IPS-18c (cell line): ENCODE measurements around the gene PAQR8.
A peak's percentile ranks its signal among the peaks of the same experiment; 100 is the strongest.

Experiments used
- H3K4me3 ChIP-seq: 2 replicates; pipeline ENCODE4 v1.7.0; 2013; ENCODE audit warnings: low read depth, mild to moderate bottlenecking, low read length, moderate library complexity; ENCODE audit not compliant: insufficient read depth
- H3K9me3 ChIP-seq: one replicate; pipeline ENCODE4 v1.6.1; 2013; ENCODE audit warnings: mild to moderate bottlenecking, low read length, moderate library complexity; ENCODE audit not compliant: control insufficient read depth, insufficient read depth

The PAQR8 gene, protein sequence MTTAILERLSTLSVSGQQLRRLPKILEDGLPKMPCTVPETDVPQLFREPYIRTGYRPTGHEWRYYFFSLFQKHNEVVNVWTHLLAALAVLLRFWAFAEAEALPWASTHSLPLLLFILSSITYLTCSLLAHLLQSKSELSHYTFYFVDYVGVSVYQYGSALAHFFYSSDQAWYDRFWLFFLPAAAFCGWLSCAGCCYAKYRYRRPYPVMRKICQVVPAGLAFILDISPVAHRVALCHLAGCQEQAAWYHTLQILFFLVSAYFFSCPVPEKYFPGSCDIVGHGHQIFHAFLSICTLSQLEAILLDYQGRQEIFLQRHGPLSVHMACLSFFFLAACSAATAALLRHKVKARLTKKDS

DNA sequence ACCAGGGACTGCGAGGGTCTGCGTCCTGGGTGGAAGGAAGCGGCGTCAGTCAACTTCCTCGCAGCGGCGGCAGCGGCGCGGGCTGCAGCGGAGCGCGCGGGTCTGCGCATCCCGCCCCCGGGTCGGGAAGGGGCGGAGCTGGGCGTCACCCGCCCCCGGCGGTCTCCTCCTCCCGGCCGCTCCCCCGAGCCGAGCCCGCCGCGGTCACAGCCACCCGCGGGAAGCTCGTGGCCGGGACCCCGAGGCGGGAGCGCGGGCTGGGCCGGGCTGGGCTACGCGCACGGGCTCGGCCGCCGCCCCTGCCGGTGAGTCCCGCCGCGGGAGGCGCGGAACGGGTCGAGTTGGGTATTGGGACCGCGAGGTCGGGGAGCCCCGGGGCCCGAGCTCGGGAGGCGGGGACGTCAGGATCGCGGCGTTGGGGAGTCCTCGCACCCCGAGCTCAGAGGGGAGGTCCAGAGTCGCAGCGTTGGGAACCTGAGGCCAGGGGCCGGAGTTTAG is at the start of gene PAQR8:
TSS of gene PAQR8 (plus strand) at position 207 of the 498 bp plus-strand sequence. CDS start 41,063 bp downstream, outside the sequence.
- Histone ChIP-seq H3K4me3 (peak within 1 kb of the TSS; percentile 80), H3K9me3 (no peaks in the 10 kb centered on the region)

DNA sequence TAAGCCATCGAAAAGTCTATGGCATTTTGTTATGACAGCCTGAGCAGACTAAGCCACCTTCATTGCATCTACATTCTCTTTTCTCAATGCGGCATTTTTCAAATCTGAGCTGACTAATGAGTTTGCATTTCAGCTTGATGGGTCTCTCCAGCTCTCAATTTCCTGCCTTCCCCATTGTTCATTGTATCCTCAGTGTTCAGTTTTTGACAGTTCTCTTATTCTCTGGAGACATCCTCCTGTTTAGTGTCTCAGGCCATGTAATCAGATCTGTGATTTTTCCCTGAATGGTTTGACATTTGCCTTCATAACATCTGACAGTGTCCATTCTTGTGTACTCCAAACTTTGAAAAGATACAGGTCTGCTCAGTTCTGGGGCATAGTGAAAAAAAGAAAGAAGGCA is 49.5 kb upstream of the PAQR8 start:
- Histone ChIP-seq H3K4me3 (no peak overlapping the region), H3K9me3 (no peaks in the 10 kb centered on the region)

DNA sequence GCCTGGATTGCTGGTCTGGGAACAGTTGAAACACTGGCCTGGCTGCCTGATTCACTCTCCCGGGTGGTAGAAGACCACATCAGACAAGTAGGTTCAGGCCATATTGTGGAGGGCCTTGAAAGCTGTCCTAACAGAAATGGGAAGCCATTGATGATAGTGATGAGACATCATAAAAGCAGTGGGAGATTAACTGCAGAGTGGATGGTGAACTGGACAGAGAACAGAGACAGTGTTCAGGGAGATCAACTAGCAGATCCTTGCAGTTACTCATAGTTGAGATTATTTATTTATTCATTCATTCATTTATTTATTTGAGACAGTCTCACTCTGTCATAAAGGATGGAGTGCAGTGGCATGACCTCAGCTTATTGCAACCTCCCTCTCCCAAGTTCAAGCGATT is 47.2 kb upstream of the PAQR8 start:
- no peaks in the 10 kb centered on the region for H3K9me3 ChIP-seq

DNA sequence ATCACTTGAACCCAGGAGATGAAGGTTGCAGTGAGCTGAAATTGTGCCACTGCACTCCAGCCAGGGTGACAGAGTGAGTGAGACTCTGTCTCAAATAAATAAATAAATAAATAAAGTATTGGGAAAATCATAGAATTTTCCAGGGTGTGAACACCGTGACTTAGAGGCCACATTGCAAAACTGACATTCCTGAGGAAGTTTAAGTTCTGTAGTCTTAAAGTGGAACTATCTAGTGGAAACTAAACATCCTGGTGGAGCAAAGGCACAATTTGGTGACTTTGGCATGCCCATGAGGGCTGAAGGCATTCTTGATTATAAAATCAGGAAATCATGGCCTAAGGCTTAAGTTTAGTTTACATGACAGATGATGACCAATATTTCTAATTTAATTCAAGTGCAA is 44.7 kb upstream of the PAQR8 start:
- no peak overlapping the region for H3K4me3 ChIP-seq
- H3K9me3 ChIP-seq = no peaks in the 10 kb centered on the region

More for the DNA sequence above, 47.2 kb upstream of the PAQR8 start:
- H3K4me3 ChIP-seq = no peak overlapping the region

DNA sequence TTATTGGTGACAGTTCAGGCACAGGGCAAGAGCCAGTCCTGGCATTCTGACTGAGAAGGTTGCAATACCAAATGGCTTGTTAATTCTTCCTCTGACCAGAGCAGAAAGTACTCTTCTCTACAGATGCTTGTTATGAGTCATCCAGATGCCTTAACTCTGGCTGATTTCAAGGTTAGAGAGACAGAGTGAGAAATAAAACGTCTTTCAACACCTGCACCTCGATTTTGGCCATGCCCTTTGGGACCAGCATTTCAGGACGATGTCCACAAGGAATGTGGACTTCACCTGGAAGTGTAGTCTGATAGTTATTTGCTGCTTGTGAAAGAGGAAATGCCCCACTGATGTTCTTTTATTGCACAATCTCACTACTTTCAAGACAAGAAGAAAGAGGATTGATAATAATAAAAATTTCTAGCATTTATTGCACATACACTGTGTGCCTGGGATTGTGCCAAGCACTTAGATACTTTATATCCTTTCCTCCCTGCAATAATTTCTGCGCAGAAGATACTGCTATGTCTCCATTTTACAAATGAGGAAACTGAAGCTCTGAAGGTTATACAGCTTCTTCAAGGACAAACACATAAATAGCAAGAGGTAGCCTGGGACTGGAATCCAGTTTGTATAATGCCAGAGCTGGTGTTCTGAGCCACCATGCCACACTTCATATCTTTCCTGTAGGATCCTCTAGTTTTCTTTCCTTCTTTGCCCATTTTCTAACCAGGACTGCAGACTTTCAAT is 43.9 kb upstream of the PAQR8 start:
- Histone ChIP-seq H3K9me3 (no peaks in the 10 kb centered on the region), H3K4me3 (no peak overlapping the region)

DNA sequence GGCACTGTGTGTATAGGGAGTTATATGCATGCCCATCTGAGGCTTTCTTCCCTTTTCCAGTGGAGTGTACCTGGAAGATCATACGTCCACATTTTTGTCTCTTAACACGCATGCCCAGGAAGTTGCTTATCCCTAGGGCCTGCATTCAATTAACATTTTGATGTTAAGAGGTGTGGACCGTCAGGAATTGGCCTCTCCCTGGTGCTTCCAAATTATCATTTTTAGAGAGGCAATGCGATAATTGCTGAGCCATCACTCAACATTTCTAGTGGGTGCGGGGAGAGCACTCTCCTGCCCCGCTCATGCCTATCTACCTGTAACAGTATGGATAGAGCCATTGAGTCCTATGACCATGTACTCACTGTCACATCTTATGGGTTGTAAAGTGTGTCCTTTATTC is 37.8 kb upstream of the PAQR8 start:
- H3K9me3 ChIP-seq = no peaks in the 10 kb centered on the region
- no peak overlapping the region for H3K4me3 ChIP-seq

DNA sequence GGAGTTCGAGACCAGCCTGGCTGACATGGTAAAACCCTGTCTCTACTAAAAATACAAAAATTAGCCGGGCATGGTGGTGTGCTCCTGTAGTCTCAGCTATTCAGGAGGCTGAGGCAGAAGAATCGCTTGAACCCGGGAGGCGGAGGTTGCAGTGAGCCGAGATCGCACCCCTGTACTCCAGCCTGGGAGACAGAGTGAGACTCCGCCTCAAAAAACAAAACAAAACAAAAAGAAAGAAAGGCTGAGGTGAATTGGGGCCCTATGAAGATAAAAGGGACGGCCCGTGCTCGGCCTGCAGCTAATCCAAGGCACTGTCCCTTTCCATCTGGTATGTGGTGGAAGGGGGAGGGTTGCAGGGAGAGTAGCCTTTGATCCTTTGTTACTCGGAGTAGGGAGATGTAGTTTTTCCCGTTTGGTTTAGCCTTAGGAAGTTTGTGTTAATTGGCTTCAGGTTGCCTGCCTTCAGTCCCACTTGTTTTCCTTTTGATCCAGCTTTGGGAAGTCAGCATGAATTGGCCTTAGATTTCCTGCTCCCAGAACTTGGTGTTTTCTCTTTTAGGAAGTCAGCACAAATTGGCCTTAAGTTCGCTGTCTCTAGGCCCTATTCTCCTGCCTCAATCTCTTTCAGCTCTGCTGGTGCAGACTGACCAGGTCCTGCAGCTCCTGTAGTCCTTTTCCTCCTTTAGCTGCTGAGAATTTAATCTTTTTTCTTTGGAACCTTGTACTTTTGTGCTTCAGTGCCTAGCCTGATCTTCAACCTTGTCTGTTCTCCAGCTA is 36.1 kb upstream of the PAQR8 start:
- no peaks in the 10 kb centered on the region for H3K9me3 ChIP-seq
- no peak overlapping the region for H3K4me3 ChIP-seq

DNA sequence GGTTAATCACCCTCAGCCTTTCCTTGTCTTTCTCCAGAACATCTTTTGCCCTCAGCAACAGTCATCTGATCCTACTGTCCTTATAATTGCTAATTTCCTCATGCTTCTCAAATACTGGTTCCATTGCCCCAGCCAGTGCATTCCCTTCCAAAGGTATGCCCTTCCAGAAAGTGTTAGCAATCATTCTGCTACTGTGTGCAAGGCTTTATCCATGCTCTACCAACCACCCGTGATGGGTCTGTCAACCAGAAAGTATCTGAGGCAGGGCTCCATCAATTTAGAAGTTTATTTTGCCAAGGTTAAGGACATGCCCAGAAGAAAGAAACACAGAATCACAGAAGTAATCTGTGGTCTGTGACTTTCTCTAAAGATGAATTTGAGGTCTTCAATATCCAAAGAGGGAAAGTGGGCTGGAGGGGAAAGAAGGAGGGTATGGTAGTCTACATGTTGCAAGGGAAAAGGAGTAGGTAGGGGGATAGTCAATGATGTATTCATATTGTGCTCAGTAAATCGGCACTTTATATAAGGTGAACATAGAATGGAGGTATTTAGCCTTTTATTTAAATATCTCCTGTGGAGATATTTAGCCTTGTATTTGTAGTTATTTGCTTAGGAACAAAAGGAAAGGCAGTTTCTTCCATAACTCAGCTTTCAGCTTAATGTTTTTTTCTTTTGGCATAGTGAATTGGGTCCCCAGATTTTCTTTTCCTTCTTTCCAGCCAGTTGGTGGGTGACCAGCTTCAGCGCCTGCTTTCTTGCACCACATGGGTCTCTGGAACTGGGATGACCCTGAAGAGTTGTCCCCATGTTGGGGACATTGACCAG is 35.2 kb upstream of the PAQR8 start:
- H3K9me3 ChIP-seq = no peaks in the 10 kb centered on the region
- H3K4me3 ChIP-seq = no peak overlapping the region

DNA sequence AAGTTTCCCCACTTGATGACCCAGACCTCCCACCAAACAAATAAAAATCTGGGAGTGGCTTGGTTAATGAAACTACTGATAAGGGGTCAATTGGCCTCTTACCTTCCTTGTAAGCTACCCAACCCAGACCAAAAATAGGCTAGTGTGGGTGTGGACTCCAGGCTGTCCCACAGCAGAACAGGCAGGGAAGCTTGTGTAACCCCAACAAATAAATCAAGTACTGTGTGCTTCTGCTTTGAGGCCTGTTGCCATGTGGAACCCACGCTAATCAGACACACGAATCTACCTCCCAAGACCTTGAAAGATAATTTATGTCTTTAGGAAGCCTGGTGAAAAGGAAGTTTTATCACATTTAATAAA is 33.7 kb upstream of the PAQR8 start:
- H3K9me3 ChIP-seq = no peaks in the 10 kb centered on the region
- H3K4me3 ChIP-seq = no peak overlapping the region

DNA sequence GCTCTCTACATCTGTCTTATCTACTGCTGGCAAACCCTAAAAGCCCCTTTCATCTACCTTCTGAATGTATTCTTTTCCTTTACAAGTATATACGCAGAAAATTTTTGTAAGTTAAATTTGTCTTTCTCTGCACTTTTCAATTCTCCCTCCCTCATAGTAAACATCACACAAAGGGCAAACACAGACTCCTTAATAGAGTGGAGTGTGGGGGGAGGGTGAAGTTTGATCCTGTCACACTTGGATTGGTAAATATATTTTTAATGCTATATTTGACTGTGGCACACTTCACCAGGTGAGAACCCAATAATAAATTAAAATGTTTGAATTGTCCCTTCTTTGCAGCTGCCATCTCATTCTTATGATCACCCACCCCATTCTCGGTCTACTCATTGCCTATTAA is 33.2 kb upstream of the PAQR8 start:
- Histone ChIP-seq H3K4me3 (no peak overlapping the region), H3K9me3 (no peaks in the 10 kb centered on the region)

DNA sequence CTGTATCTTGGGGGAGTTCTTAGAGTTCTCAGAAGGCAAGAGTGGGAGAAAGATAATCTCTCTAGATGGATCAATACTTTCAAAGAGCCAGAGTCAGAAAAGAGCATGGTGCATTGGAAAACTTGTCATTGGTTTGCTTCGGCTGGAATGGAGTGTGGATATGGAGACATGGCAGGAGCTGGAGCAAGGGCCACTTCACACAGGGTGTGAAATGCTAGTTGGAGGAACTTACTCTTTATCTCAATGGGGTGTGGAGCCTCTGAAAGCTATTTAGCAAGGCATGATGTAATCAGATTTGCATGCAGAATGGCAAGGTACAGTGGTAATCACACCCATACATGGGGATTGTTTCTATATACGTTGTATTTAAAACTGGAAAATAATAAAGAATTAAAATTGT is 31.5 kb upstream of the PAQR8 start:
- Histone ChIP-seq H3K9me3 (no peaks in the 10 kb centered on the region), H3K4me3 (no peak overlapping the region)

DNA sequence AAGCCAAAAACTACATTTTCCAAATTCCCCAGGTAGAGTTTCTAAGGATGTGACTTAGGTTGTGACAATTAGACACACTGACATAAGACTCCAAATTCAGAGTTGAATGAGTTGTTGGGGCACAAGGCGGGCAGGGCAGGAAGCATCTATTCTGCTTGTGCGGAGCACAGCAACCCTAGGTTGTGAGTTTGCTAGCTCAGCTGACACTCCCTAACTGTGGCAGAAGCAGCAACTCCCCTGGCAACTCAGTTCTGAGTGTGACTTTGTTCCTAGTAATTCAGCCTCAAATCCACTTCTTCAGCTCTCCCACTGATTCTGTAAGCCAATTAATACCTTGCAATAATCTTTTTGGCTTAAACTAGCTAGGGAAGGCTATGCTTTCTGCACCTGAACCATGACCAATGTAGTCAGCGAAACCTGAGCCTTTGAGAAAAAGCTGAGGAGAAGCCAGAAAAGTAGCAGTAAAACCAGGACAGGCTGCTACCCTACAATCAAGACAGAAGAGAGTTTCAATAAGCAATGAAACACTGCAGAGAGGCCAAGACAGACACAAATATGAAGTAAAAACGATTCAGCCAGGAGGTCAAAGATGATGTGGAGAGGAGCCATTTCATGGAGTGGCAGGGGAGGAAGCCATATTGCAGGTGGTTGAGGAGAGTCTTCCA is 30.0 kb upstream of the PAQR8 start:
- H3K9me3 ChIP-seq = no peaks in the 10 kb centered on the region
- H3K4me3 ChIP-seq = no peak overlapping the region

DNA sequence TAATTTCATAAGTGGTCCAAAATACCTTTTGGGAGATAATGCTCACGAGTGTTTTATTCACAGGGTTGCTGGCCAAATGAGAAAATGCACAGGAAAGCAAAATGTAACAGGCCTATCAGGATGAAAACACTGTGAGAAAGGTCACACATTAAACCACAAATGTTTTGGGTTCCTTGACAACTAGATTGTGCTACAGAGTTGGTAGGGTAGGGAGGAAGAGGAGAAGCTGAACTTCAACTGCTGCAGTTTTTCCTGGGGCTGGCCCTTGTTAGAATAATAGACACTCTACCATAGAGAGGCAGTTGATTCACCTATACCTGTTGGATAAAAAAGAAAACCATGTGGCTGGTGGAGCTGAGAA is 28.1 kb upstream of the PAQR8 start:
- no peak overlapping the region for H3K4me3 ChIP-seq
- no peaks in the 10 kb centered on the region for H3K9me3 ChIP-seq

DNA sequence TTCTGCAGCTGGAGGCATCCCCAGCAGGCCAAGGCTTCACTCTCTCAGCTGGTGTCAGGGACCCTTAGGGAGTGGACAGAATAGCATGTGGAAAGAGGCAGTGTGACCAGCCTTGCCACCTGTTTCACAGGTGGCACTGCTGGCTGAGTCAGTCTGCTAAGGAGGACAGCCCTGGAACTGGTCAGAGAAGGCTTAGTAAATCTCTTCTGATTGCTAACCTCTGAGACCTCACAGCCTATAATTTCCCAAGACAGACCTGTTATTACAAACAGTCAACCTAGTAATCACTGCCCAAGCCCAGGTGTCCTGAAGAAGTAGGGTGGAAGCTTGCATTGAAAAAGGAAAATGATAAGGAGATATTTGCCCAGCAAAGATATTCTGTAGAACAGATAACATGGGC is 26.4 kb upstream of the PAQR8 start:
- no peak overlapping the region for H3K4me3 ChIP-seq
- H3K9me3 ChIP-seq = no peaks in the 10 kb centered on the region

DNA sequence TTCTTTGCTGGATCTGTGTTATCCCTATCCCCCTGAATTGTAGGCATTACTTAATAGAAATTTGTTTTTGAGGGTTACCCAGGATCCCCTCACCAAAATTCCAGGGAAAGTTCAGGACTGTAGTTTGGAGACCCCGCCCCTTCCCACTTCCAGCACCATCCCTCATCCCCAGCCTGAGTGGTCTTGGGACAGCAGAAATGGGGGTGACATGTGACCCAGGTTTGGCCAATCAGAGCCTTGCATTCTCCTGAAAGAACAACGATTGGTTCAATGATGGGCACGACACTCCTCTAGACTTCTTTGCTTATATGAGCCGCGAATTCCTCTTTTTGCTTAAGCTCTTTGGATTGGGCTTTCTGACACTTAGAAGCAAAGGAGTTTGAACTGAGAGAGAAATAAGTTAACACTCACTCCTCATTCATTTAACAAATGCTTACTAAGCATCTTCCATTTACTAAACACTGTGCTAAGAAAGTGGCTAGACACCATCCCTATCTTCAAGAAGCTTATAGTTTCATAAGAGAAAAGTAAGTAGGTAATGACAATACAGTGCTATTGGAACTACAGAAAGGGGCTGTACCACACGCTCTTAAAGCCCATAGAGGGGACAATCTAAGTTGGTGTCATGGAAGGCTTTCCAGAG is 24.9 kb upstream of the PAQR8 start:
- Histone ChIP-seq H3K4me3 (no peak overlapping the region), H3K9me3 (no peaks in the 10 kb centered on the region)

DNA sequence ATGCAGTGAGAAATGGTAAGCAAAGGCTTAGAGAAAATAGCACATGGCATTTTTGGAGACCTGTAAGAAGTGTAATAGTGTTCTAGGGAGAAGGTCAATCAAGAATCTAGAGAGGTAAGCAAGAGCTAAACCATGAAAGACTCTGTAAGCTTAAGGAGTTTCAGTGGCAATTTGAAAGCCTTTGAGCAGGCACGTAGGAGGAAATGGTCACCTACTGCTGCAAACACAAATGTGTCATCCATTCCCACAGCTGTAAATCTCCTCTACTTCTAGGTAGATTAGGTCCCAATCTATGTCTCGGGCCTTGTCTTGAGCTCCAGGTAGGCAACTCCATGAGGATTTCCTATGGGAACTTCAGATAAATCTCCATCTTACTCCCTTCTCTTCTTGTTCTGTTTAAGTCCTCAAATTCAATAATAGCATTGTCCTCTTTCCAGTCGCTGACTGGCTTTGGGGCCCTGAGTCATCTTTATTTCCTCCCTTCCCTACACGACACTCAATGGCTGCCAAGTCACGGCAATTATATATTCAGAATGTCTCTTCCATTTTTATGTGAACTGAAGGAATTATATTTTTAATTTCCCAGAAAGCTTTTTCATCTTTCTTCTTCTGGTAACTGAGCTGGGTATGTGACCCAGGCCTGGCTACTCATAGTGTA is 24.2 kb upstream of the PAQR8 start:
- H3K9me3 ChIP-seq = no peaks in the 10 kb centered on the region
- no peak overlapping the region for H3K4me3 ChIP-seq
